Measurements from ENCODE around the gene EEIG2.

DNA sequence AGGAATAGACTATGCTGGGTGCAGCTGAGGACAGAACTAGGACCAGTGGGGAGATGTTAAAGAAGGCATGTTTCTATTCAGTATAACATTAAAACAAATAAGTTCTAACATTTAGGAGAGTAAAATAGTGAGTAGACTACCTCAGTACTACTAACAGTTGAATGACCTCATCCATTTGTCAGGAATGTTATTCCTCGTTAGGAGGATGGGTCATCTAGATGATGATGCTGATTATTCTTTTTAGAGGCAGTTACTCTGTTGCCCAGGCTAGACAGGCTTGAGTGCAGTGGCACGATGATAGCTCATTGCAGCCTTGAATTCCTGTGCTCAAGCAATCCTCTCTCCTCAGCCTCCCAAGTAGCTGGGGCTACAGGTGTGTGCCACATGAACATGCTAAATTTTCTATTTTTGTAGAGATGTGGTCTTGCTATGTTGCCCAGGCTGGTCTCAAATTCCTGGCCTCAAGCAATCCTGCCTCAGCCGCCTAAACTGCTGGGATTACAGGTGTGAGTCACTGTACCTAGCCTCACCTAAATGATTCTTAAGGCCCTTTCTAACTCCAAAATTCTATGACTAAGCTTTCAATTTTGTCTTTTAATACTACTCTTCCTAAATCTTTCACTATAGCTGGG is 9.3 kb downstream of the EEIG2 start:
- TF ChIP-seq CTCF (IDR thresholded peaks at IDR 0.05; ENCODE audit: extremely low read depth in 1 of 2, insufficient read depth in 1 of 2, low read depth in 1 of 2, low read length in 2 of 2) (no peak), EZH2 (IDR thresholded peaks at IDR 0.05; ENCODE audit: borderline replicate concordance, low read depth, low read length, severe bottlenecking) (no peak), JUN (IDR thresholded peaks at IDR 0.05; ENCODE audit: borderline replicate concordance, insufficient read depth, insufficient read length, low read depth) (no peak)

Data from endothelial cell of umbilical vein (primary cell).